ENCODE data around the gene CYP2A7.
"Not testable (repeated sequence)": the region's sequence is repeated elsewhere in the genome, so short reads cannot be mapped to it uniquely, and the experiment has no call there.

Gene CYP2A7

DNA sequence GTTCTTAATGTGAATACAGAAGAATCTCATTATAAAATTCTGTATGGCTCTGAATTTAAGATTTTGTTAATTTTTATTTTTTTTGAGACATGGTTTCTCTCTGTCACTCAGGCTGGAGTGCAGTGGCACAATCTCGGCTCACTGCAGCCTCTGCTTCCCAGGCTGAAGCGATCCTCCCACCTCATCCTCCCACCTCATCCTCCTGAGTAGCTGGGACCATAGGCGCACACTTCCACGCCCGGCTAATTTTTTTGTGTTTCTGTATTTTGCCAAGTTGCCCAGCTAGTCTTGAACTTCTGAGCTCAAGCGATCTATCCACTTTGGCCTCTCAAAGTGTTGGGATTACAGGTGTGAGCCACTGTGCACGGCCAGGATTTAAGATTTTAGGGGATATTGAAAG, 14.3 kb downstream of the CYP2A7 start:
- no peak for DNase-seq (ENCODE audit: low read depth)
- TF ChIP-seq, protein P1, sequence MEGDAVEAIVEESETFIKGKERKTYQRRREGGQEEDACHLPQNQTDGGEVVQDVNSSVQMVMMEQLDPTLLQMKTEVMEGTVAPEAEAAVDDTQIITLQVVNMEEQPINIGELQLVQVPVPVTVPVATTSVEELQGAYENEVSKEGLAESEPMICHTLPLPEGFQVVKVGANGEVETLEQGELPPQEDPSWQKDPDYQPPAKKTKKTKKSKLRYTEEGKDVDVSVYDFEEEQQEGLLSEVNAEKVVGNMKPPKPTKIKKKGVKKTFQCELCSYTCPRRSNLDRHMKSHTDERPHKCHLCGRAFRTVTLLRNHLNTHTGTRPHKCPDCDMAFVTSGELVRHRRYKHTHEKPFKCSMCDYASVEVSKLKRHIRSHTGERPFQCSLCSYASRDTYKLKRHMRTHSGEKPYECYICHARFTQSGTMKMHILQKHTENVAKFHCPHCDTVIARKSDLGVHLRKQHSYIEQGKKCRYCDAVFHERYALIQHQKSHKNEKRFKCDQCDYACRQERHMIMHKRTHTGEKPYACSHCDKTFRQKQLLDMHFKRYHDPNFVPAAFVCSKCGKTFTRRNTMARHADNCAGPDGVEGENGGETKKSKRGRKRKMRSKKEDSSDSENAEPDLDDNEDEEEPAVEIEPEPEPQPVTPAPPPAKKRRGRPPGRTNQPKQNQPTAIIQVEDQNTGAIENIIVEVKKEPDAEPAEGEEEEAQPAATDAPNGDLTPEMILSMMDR (IDR thresholded peaks at IDR 0.05; ENCODE audit: insufficient read depth, low read depth, low read length, missing control alignments) = no peak
- no peak overlapping the region for H3K4me3 ChIP-seq (ENCODE audit: low read depth, low read length)

DNA sequence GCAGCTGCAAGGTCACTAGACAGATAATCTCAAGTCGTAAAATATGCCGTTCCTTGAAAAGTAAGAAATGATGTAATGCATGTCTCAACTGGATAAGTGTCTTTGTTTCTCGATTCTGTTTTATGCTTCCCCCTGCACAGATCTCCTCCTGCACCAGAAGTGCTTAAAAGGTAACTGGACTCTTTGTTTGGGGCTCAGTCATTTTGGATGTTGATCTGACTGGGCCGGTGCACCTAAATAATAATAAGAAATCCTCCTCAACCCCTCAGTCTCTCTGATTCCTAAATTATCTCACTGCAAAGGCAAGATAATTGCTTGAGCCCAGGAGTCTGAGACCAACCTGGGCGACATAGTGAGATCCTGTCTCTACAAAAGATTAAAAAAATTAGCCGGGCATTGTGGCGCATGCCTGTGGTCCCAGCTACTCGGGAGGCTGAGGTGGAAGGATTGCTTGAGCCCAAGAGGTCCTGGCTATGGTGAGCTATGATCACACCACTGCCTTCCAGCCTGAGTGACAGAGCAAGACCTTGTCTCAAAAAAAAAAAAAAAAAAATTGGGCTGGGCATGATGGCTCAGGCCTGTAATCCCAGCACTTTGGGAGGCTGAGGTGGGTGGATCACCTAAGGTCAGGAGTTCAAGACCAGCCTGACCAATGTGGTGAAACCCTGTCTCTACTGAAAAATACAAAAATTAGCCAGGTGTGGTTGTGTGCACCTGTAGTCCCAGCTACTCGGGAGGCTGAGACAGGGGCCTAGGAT, 17.1 kb downstream of the CYP2A7 start:
- DNase-seq (ENCODE audit: low read depth); H3K4me3 ChIP-seq (ENCODE audit: low read depth, low read length): not testable (repeated sequence)

DNA sequence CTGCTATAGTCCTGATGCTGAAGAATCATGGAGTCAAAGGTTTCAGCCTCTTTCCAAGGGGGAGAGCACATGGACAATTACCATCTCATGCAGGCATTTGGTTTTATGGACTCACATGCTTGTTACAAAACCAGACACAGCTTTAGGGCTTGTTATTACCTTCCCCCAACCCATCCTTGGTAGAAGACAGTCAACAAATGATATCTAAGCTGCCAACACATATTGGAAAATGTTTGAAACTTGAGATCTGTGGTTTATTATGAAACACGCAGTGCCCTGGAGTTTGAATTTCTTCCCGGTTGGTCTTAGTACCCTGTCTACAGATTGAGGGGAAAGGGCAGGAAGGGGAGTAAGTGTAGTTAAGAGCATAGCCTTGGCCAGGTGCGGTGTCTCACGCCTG, 19.2 kb downstream of the CYP2A7 start:
- no peak overlapping the region for H3K4me3 ChIP-seq (ENCODE audit: low read depth, low read length)
- TF ChIP-seq, protein P1 (IDR thresholded peaks at IDR 0.05; ENCODE audit: insufficient read depth, low read depth, low read length, missing control alignments) = no peak
- DNase-seq (ENCODE audit: low read depth) = no peak

DNA sequence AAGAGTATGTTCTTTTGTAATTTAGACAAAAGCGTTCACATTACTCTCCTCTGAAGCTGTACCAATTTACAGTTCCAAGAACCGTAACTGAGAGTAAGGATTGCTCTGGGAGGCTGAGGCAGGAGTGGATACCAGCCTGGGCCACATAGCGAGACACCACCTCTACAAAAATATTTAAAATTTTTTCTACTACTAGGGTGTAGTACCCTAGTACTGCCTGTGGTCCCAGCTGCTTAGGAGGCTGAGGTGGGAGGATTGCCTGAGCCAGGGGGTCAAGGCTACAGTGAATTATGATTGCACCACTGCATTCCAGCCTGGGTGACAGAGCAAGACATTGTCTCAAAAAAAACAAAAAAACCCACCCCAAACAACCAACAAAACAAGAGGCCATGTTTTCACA, 19.7 kb downstream of the CYP2A7 start:
- H3K4me3 ChIP-seq (ENCODE audit: low read depth, low read length) = no peak overlapping the region
- no peak for DNase-seq (ENCODE audit: low read depth)
- TF ChIP-seq, protein P1 (IDR thresholded peaks at IDR 0.05; ENCODE audit: insufficient read depth, low read depth, low read length, missing control alignments) = no peak

DNA sequence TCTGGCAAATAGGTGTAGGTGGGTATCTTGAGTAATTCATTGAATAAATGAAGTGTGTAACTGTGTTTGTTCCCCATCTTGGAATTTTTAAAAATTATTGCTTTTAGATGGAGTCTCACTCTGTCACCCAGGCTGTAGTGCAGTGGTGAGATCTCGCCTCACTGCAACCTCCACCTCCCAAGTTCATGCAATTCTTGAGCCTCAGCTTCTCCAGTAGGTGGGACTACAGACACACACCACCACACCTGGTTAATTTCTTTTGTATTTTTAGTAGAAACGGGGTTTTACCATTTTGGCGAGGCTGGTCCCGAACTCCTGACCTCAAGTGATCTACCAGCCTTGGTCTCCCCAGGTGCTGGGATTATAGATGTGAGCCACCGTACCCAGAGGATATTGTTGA, 23.9 kb downstream of the CYP2A7 start:
- TF ChIP-seq, protein P1 (IDR thresholded peaks at IDR 0.05; ENCODE audit: insufficient read depth, low read depth, low read length, missing control alignments) = no peak

DNA sequence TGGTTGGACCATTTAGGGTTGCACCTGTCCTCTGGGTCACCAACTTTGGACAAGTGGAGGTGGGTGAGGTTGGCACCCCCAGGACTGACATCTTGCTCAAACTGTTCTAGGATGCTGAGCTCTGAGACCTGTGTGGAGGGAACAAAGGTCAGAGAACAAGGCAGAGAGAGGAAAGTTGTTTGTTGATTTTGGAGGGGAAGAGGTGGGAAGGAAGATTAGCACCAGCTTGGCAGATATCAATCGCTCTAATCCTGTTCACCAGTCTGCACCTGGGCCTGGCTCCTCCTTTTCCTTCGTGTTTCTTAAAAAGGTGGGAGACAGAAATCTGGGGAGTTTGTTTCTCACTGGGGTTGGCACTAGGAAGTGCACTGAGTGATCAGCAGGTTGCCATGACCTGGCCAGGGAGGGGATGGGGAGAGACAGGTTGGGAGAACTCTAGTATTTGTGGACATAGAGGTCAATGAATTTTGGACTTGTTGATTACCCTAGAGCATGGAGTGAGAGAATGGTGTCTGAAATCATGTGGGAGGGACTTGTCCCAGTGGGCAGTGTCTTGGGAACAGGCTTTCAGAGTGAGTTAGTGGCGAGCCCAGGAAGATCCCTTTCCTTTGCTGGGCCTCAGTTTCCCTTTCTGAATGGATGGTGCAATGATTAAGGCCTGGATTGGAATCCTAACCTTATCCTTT, 29.4 kb downstream of the CYP2A7 start:
- not testable (repeated sequence) for H3K4me3 ChIP-seq (ENCODE audit: low read depth, low read length); DNase-seq (ENCODE audit: low read depth)

More for the DNA sequence above, 23.9 kb downstream of the CYP2A7 start:
- DNase-seq (ENCODE audit: low read depth) = no peak
- H3K4me3 ChIP-seq (ENCODE audit: low read depth, low read length) = no peak overlapping the region

DNA sequence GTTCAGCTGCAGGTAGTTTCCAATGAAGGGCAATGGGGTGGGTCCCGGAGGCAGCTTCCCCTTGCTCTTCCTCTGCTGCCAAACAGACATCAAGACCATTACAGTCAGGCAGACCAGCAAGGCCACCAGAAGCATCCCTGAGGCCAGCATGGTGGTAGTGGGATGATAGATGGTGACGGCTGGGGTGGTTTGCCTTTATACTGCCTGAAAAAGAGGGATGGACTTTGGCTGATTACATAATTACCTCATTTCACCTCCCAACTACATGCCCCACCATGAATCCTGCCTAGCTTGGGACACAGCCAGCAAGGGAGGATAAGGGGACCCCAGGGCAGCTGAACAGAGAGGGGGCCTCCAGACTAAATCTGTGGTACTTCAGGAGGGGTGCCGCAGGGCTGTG, 31.8 kb downstream of the CYP2A7 start, which contains the start of gene CYP2A6:
Gene CYP2A6 (minus strand): TSS at position 171 of the 400 bp plus-strand sequence. CDS start 21 bp downstream, at position 150.
- not testable (repeated sequence) for DNase-seq (ENCODE audit: low read depth); H3K4me3 ChIP-seq (ENCODE audit: low read depth, low read length)

DNA sequence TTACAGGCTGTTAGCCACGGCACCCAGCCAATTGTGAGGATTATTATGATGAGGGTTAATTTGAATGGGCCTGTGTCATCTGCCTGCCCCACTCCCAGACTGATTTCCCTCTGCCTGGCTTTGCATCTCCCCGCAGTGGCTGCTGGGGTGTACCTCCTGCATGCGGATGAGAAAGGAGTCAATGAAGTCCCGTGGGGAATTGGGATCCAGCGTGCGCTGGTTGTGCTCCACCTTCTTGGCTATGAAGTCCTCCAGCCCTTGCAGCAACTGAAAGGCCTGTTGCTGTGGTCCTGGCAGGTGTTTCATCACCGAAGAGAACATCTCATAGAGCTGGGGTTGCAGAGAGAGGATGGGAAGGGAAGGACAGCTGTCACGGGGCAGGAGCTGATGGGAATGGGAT, 35.3 kb downstream of the CYP2A7 start:
- not testable (repeated sequence) for H3K4me3 ChIP-seq (ENCODE audit: low read depth, low read length); DNase-seq (ENCODE audit: low read depth)

DNA sequence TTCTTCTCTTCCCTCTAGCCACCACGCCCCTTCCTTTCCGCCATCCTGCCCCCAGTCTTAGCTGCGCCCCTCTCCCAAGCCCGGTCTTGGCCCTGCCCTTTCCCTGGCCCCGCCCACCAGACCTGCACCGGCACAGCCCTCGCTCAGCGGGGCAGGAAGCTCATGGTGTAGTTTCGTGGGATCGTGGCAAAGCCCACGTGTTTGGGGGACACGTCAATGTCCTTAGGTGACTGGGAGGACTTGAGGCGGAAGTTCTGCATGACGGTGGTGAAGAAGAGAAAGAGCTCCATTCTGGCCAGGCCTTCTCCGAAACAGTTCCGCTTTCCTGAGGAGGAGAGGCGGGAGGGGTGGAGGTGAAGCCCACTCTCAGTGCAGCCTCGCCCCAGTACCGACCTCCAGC, 38.4 kb downstream of the CYP2A7 start:
- DNase-seq (ENCODE audit: low read depth); H3K4me3 ChIP-seq (ENCODE audit: low read depth, low read length): not testable (repeated sequence)

DNA sequence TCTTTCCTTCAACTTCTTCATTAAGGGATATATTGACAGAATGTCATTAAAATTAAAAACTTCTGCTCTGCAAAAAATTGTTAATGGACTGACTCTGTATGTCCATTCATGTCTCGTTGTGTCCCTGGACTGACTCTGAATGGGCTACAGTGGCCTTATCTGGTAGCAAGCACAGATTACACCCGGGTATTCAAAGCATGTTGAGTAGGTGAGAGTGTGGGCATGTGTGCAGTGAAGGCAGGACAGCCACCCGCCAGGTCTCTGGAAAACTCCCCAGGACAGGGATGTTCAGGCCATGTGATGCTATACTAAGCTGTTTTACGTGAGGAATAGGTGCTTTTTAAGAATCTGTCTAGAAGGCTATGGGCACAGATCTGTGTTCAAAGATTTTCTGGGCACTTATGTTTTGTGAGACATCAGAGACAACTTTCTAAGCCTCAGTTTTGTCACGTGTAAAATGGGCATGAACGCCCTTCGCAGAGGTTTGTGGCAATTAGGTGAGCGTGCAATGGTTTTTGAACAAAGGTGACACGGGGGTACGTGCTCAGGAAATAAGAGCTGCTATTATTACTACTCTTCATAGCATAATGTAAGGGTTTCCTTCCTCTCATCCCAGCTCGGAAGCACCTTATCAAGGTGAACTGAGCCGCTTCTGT, 38.9 kb downstream of the CYP2A7 start:
- not testable (repeated sequence) for DNase-seq (ENCODE audit: low read depth); H3K4me3 ChIP-seq (ENCODE audit: low read depth, low read length)

DNA sequence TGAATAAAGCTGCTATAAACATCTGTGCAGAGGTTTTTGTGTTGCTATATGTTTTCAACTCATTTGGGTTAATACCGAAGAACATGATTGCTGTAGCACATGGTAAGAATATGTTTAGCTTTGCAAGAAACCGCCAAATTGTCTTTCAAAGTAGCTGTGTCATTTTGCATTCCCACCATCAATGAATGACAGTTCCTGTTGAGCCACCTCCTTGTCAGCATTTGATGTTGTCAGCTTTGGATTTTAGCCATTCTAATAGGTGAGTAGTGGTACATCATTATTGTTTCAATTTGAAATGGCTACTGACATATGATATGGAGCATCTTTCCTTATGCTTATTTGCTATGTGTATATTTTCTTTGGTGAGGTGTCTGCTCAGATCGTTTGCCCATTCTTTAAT, 40.0 kb downstream of the CYP2A7 start:
- not testable (repeated sequence) for DNase-seq (ENCODE audit: low read depth); H3K4me3 ChIP-seq (ENCODE audit: low read depth, low read length)

DNA sequence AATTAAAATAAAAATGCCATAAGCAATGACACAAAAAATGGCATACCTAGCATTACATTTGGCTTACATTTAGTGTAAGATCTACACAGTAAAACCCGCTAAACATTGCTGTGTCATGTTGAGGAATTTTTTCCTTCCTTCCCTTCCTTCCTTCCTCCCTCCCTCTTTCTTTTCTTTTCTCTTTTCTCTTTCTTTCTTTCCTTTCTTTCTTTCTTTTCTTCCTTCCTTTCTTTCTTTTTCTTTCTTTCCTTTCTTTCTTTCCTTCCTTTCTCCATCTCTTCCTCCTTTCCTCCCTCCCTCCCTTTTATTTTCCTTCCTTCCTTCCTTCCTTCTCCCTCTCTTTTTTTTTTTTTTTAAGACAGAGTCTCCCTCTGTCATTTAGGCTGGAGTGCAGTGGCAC, 43.6 kb downstream of the CYP2A7 start:
- H3K4me3 ChIP-seq (ENCODE audit: low read depth, low read length); DNase-seq (ENCODE audit: low read depth): not testable (repeated sequence)

Measured in GM12865 (cell line).